GM10248 (cell line): Measurements from ENCODE around the gene SMIM15.

ENCODE experiments used
- CTCF ChIA-PET: fragments of 300-600 bp; sonication (Branson Sonifier 250); formaldehyde crosslinking; extraction: SDS; loops from one replicate; lab custom pipeline; 2021; ENCODE audit warnings: antibody characterized with exemption; lab: Yijun Ruan, JAX
- POLR2A ChIA-PET: fragments of 350-650 bp; sonication (Branson Sonifier 250); formaldehyde crosslinking; extraction: SDS; loops from one replicate; lab custom pipeline; 2020; ENCODE audit warnings: antibody characterized with exemption; lab: Yijun Ruan, JAX
- DNase-seq: peaks from one replicate; pipeline ENCODE4 v3.0.0; 2012; ENCODE audit errors: extremely low spot score
- CTCF ChIP-seq: IDR thresholded peaks from 2 replicates; pipeline ENCODE4 v1.5.1; 2012; ENCODE audit warnings: mild to moderate bottlenecking, low read depth; ENCODE audit errors: extremely low read depth, missing control alignments, control extremely low read depth

Gene SMIM15

GRCh38 chr5:61148515-61148914 is 13.8 kb downstream of the SMIM15 start:
- no peak for DNase-seq
- ChIA-PET POLR2A (no interaction called here), CTCF (interaction anchor here (1.3 to 1.4 kb wide), 2 partner anchors 10 to 11 kb away, joined by 3 to 4 read pairs; no protein-coding TSS in a partner anchor)
- TF ChIP-seq CTCF = no peak

- ChIA-PET POLR2A (no interaction called here), CTCF (interaction anchor here (1.3 kb wide), 2 partner anchors 9 to 16 kb away, joined by 3 read pairs; no protein-coding TSS in a partner anchor)
- no peak for TF ChIP-seq CTCF
- DNase-seq = no peak
These were observed 19.5 kb downstream of the SMIM15 start for GRCh38 chr5:61142811-61143210.

- TF ChIP-seq CTCF = no peak
- CTCF ChIA-PET = interaction anchor here (1.3 kb wide), 2 partner anchors 9 to 17 kb away, joined by 3 read pairs; no protein-coding TSS in a partner anchor
- DNase-seq = no peak
- POLR2A ChIA-PET = no interaction called here
These were observed 19.9 kb downstream of the SMIM15 start for GRCh38 chr5:61142391-61142790.

DNA sequence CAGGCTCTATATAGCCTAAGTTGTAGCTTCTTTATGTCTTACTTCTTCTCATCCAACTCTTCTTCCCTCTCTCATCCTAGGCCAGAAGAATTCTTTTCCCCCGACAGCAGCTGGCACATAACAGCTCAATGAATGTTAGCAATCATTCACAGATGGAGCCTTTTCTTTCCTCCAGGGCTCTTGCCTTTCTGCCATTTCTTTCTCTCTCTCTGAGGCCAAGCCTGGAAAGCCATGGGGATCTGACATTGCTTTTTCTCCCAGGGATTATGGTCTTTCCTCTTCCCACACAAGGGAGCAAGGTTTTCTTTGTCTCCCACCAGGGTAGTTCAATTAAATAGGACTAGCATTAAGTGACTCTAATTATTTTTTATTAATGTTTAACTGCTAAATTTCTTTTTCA is 20.5 kb downstream of the SMIM15 start:
- POLR2A ChIA-PET = no interaction called here
- no peak for TF ChIP-seq CTCF
- CTCF ChIA-PET = interaction anchor here (0.8 to 1.2 kb wide), 2 partner anchors 10 to 33 kb away, joined by 3 read pairs; no protein-coding TSS in a partner anchor
- DNase-seq = no peak

DNA sequence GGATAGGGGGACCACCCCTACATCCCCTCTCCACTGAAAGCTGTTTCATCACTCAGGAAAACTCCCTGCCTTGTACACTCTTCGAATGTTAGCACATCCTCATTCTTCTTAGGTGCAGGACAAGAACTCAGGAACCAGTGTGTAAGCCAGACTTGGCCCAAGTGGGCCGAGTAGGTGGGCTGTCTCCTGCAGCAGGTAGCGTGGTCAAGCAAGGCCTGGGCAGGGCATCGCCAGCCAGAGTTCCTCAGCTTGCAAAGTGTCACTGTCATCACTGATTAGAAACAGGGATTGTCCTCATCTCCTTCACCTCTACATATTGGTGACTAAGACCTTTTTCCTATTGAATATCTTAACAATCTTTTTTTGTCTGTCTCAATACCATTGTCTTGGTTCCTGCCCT is 22.3 kb downstream of the SMIM15 start:
- CTCF ChIA-PET = interaction anchor here (1.2 kb wide), 1 partner anchor 1330 kb away, joined by 3 read pairs; no protein-coding TSS in a partner anchor
- no peak for TF ChIP-seq CTCF
- DNase-seq = no peak
- POLR2A ChIA-PET = no interaction called here

GRCh38 chr5:61139094-61139873 is 23.0 kb downstream of the SMIM15 start:
- no peak for DNase-seq
- TF ChIP-seq CTCF = no peak
- ChIA-PET POLR2A (no interaction called here), CTCF (interaction anchor here (0.9 to 1.2 kb wide), 4 partner anchors 9 to 1329 kb away, joined by 3 read pairs; no protein-coding TSS in a partner anchor)
